Epithelial cell of esophagus (primary cell): ENCODE data around the gene DCDC2.
"Not testable (repeated sequence)": the region's sequence is repeated elsewhere in the genome, so short reads cannot be mapped to it uniquely, and the experiment has no call there.

Source experiments
- DNase-seq: peaks from one replicate; pipeline ENCODE4 v3.0.0; 2010; ENCODE audit warnings: low read depth
- H3K4me3 ChIP-seq: 2 replicates; pipeline ENCODE4 v1.5.1; 2011; ENCODE audit warnings: mild to moderate bottlenecking, low read length, control low read depth
- CTCF ChIP-seq: IDR thresholded peaks from 2 replicates; pipeline ENCODE4 v1.5.1; 2011; ENCODE audit warnings: low read depth, mild to moderate bottlenecking, low read length, control low read depth, inconsistent platforms; ENCODE audit not compliant: insufficient read depth; ENCODE audit errors: missing control alignments

DCDC2 gene

GRCh38 chr6:24214984-24215383 is 142.9 kb downstream of the DCDC2 start:
- no peak for DNase-seq
- H3K4me3 ChIP-seq: no peak overlapping the region
- no peak for TF ChIP-seq CTCF

- no peak overlapping the region for H3K4me3 ChIP-seq
- no peak for TF ChIP-seq CTCF
- no peak for DNase-seq
Measured at GRCh38 chr6:24207413-24207812, 150.4 kb downstream of the DCDC2 start.

- peak; percentile 41 for DNase-seq
- H3K4me3 ChIP-seq: no peak overlapping the region
- peak; percentile 50 for TF ChIP-seq CTCF
Measured at GRCh38 chr6:24205020-24205492, 152.8 kb downstream of the DCDC2 start.

GRCh38 chr6:24204113-24204512 is 153.7 kb downstream of the DCDC2 start:
- DNase-seq, H3K4me3 ChIP-seq: not testable (repeated sequence)

GRCh38 chr6:24197892-24198291 is 160.0 kb downstream of the DCDC2 start:
- TF ChIP-seq CTCF: no peak

GRCh38 chr6:24195836-24196597 is 161.8 kb downstream of the DCDC2 start:
- no peak for DNase-seq
- no peak overlapping the region for H3K4me3 ChIP-seq
- no peak for TF ChIP-seq CTCF

More at GRCh38 chr6:24197892-24198291, 160.0 kb downstream of the DCDC2 start:
- H3K4me3 ChIP-seq: no peak overlapping the region
- DNase-seq: no peak

- no peak for DNase-seq
- no peak for TF ChIP-seq CTCF
- H3K4me3 ChIP-seq: no peak overlapping the region
Measured at GRCh38 chr6:24194978-24195700, 162.7 kb downstream of the DCDC2 start.
